Mesendoderm (in vitro differentiated cells): ENCODE measurements around the gene ANGPT4.
"Not testable (repeated sequence)": the region's sequence is repeated elsewhere in the genome, so short reads cannot be mapped to it uniquely, and the experiment has no call there.

Source experiments
- DNase-seq: peaks from one replicate; pipeline ENCODE4 v3.0.0; 2013
- H2AK5ac ChIP-seq: 2 replicates; pipeline ENCODE4 v1.6.1; 2013; ENCODE audit warnings: low read length, inconsistent platforms
- H2BK120ac ChIP-seq: 2 replicates; pipeline ENCODE4 v1.6.1; 2013; ENCODE audit warnings: low read depth, mild to moderate bottlenecking, low read length, moderate library complexity, mixed read lengths
- H2BK15ac ChIP-seq: replicated peaks from 2 replicates; pipeline ENCODE4 v1.6.1; 2013; ENCODE audit warnings: low read depth, mild to moderate bottlenecking, moderate library complexity
- H2BK5ac ChIP-seq: 2 replicates; pipeline ENCODE4 v1.6.1; 2013; ENCODE audit warnings: low read length, inconsistent platforms
- H3K18ac ChIP-seq: 2 replicates; pipeline ENCODE4 v1.6.1; 2013; ENCODE audit warnings: mild to moderate bottlenecking, low read length, mixed read lengths
- H3K23ac ChIP-seq: one replicate; pipeline ENCODE4 v1.6.1; 2013; ENCODE audit warnings: low read length
- H3K27ac ChIP-seq: 2 replicates; pipeline ENCODE4 v1.5.1; 2013; ENCODE audit warnings: low read depth, mild to moderate bottlenecking, inconsistent platforms, low read length, moderate library complexity
- H3K27me3 ChIP-seq: 2 replicates; pipeline ENCODE4 v1.6.1; 2013; ENCODE audit warnings: low read length, control low read depth, mild to moderate bottlenecking, inconsistent platforms; ENCODE audit not compliant: insufficient read depth, poor library complexity
- H3K36me3 ChIP-seq: 2 replicates; pipeline ENCODE4 v1.6.1; 2013; ENCODE audit warnings: low read length, inconsistent platforms; ENCODE audit not compliant: control insufficient read depth, insufficient read depth
- H3K4ac ChIP-seq: one replicate; pipeline ENCODE4 v1.6.1; 2013; ENCODE audit warnings: low read depth, mild to moderate bottlenecking, low read length, moderate library complexity
- H3K4me1 ChIP-seq: 2 replicates; pipeline ENCODE4 v1.6.1; 2013; ENCODE audit warnings: low read depth, low read length, inconsistent platforms; ENCODE audit not compliant: control insufficient read depth
- H3K4me2 ChIP-seq: 2 replicates; pipeline ENCODE4 v1.6.1; 2013; ENCODE audit warnings: low read length
- H3K4me3 ChIP-seq: 2 replicates; pipeline ENCODE4 v1.5.1; 2013; ENCODE audit warnings: mild to moderate bottlenecking, low read length
- H3K56ac ChIP-seq: one replicate; pipeline ENCODE4 v1.6.1; 2013; ENCODE audit warnings: low read length
- H3K79me1 ChIP-seq: 2 replicates; pipeline ENCODE4 v1.6.1; 2013; ENCODE audit warnings: low read length, inconsistent platforms
- H3K79me2 ChIP-seq: 2 replicates; pipeline ENCODE4 v1.6.1; 2013; ENCODE audit warnings: mild to moderate bottlenecking, low read length; ENCODE audit not compliant: control insufficient read depth, insufficient read depth
- H3K9ac ChIP-seq: 2 replicates; pipeline ENCODE4 v1.6.1; 2013; ENCODE audit warnings: low read length, inconsistent platforms
- H4K5ac ChIP-seq: one replicate; pipeline ENCODE4 v1.6.1; 2013; ENCODE audit warnings: low read length
- H4K8ac ChIP-seq: one replicate; pipeline ENCODE4 v1.6.1; 2013; ENCODE audit warnings: low read depth, mild to moderate bottlenecking, control low read depth, low read length, moderate library complexity
- WGBS: extraction: QIAGEN DNeasy Blood & Tissue Kit; methylation state at CpG from one replicate; pipeline ENCODE4 v1.1.7; 2013; ENCODE audit warnings: low lambda C conversion rate, missing lambda C conversion rate; ENCODE audit not compliant: insufficient coverage; ENCODE audit errors: extremely low coverage; 5-methylcytosine and 5-hydroxymethylcytosine counted together

ANGPT4 gene

GRCh38 chr20:828987-829386, 87.1 kb downstream of the ANGPT4 start:
- Histone ChIP-seq H3K4me3 (no peak overlapping the region), H3K36me3 (no peaks in the 10 kb centered on the region), H3K79me2 (no peaks in the 10 kb centered on the region), H3K27me3 (no peaks in the 10 kb centered on the region), H2BK15ac (no peak overlapping the region), H2BK5ac (no peak overlapping the region), H3K56ac (no peak overlapping the region), H3K4me2 (no peak overlapping the region), H3K27ac (no peak overlapping the region), H4K5ac (no peak overlapping the region), H3K9ac (no peak overlapping the region), H3K79me1 (no peaks in the 10 kb centered on the region), H2BK120ac (no peak overlapping the region), H3K18ac (no peak overlapping the region), H3K4me1 (no peaks in the 10 kb centered on the region), H2AK5ac (no peak overlapping the region), H3K4ac (no peak overlapping the region), H3K23ac (no peak overlapping the region), H4K8ac (no peak overlapping the region)
- no CpG with 5 or more reads among the region's 6 CpGs for WGBS
- no peak for DNase-seq

- H4K8ac ChIP-seq, H3K23ac ChIP-seq, H3K27ac ChIP-seq, H3K18ac ChIP-seq, H3K27me3 ChIP-seq, H2BK5ac ChIP-seq, DNase-seq, H3K4me3 ChIP-seq, H2BK120ac ChIP-seq, H3K56ac ChIP-seq, H3K4ac ChIP-seq, H3K36me3 ChIP-seq, H2AK5ac ChIP-seq, H3K79me1 ChIP-seq, H3K9ac ChIP-seq, H3K4me2 ChIP-seq, H3K4me1 ChIP-seq, H2BK15ac ChIP-seq, H3K79me2 ChIP-seq, H4K5ac ChIP-seq: not testable (repeated sequence)
- no CpG with 5 or more reads among the region's 8 CpGs for WGBS
Measured at GRCh38 chr20:827981-828380, 88.2 kb downstream of the ANGPT4 start.

- H3K23ac ChIP-seq, result no peak overlapping the region
- H3K4me3 ChIP-seq, result no peak overlapping the region
- no peaks in the 10 kb centered on the region for H3K79me2 ChIP-seq
- no peaks in the 10 kb centered on the region for H3K79me1 ChIP-seq
- no peak overlapping the region for H2BK5ac ChIP-seq
- no peaks in the 10 kb centered on the region for H3K27me3 ChIP-seq
- no peaks in the 10 kb centered on the region for H3K36me3 ChIP-seq
- H2AK5ac ChIP-seq, result no peak overlapping the region
- WGBS, result no CpG with 5 or more reads among the region's 7 CpGs
- H3K56ac ChIP-seq, result no peak overlapping the region
- no peak overlapping the region for H3K27ac ChIP-seq
- H3K18ac ChIP-seq, result no peak overlapping the region
- no peak overlapping the region for H3K4ac ChIP-seq
- no peak overlapping the region for H4K8ac ChIP-seq
- DNase-seq, result no peak
- no peak overlapping the region for H4K5ac ChIP-seq
- H3K4me2 ChIP-seq, result no peak overlapping the region
- no peaks in the 10 kb centered on the region for H3K4me1 ChIP-seq
- H2BK15ac ChIP-seq, result no peak overlapping the region
- no peak overlapping the region for H2BK120ac ChIP-seq
- no peak overlapping the region for H3K9ac ChIP-seq
Measured at GRCh38 chr20:826695-827323, 89.3 kb downstream of the ANGPT4 start.

- no peak overlapping the region for H2BK5ac ChIP-seq
- no peak overlapping the region for H3K4me3 ChIP-seq
- H3K9ac ChIP-seq, result no peak overlapping the region
- no peak overlapping the region for H4K5ac ChIP-seq
- no peak overlapping the region for H2AK5ac ChIP-seq
- H3K79me2 ChIP-seq, result no peaks in the 10 kb centered on the region
- H2BK120ac ChIP-seq, result no peak overlapping the region
- no peak overlapping the region for H3K27ac ChIP-seq
- no peaks in the 10 kb centered on the region for H3K4me1 ChIP-seq
- no peak overlapping the region for H3K23ac ChIP-seq
- no peaks in the 10 kb centered on the region for H3K36me3 ChIP-seq
- H3K79me1 ChIP-seq, result no peaks in the 10 kb centered on the region
- no peak overlapping the region for H3K56ac ChIP-seq
- H2BK15ac ChIP-seq, result no peak overlapping the region
- no peak for DNase-seq
- no peak overlapping the region for H4K8ac ChIP-seq
- no CpG with 5 or more reads among the region's 9 CpGs for WGBS
- no peak overlapping the region for H3K4me2 ChIP-seq
- no peak overlapping the region for H3K4ac ChIP-seq
- H3K27me3 ChIP-seq, result no peaks in the 10 kb centered on the region
- H3K18ac ChIP-seq, result no peak overlapping the region
Measured at GRCh38 chr20:825710-826421, 90.3 kb downstream of the ANGPT4 start.

- Histone ChIP-seq H3K36me3 (no peaks in the 10 kb centered on the region), H3K9ac (no peak overlapping the region), H2BK5ac (no peak overlapping the region), H3K4me3 (no peak overlapping the region), H3K27me3 (no peaks in the 10 kb centered on the region), H4K8ac (no peak overlapping the region), H3K4me2 (no peak overlapping the region), H3K79me2 (no peaks in the 10 kb centered on the region), H3K4me1 (no peaks in the 10 kb centered on the region), H3K27ac (no peak overlapping the region), H2BK15ac (no peak overlapping the region), H2AK5ac (no peak overlapping the region), H2BK120ac (no peak overlapping the region), H3K18ac (no peak overlapping the region), H3K79me1 (no peaks in the 10 kb centered on the region), H3K56ac (no peak overlapping the region), H4K5ac (no peak overlapping the region), H3K4ac (no peak overlapping the region), H3K23ac (no peak overlapping the region)
- no CpG with 5 or more reads among the region's 4 CpGs for WGBS
- DNase-seq, result no peak
Measured at GRCh38 chr20:824916-825315, 91.2 kb downstream of the ANGPT4 start.

GRCh38 chr20:824490-824889, 91.6 kb downstream of the ANGPT4 start:
- H3K23ac ChIP-seq, result no peak overlapping the region

More at GRCh38 chr20:824490-824889, 91.6 kb downstream of the ANGPT4 start:
- no CpG with 5 or more reads among the region's 4 CpGs for WGBS
- H2AK5ac ChIP-seq, result no peak overlapping the region
- no peak overlapping the region for H4K5ac ChIP-seq
- no peak overlapping the region for H2BK15ac ChIP-seq
- H3K56ac ChIP-seq, result no peak overlapping the region
- no peak overlapping the region for H2BK120ac ChIP-seq
- no peaks in the 10 kb centered on the region for H3K79me1 ChIP-seq
- no peak overlapping the region for H3K27ac ChIP-seq
- no peak overlapping the region for H4K8ac ChIP-seq
- no peaks in the 10 kb centered on the region for H3K36me3 ChIP-seq
- H3K18ac ChIP-seq, result no peak overlapping the region
- no peak overlapping the region for H3K4me2 ChIP-seq
- H3K4me1 ChIP-seq, result no peaks in the 10 kb centered on the region
- H3K4ac ChIP-seq, result no peak overlapping the region
- no peak overlapping the region for H3K9ac ChIP-seq
- DNase-seq, result no peak
- H3K79me2 ChIP-seq, result no peaks in the 10 kb centered on the region
- H3K4me3 ChIP-seq, result no peak overlapping the region
- H3K27me3 ChIP-seq, result no peaks in the 10 kb centered on the region
- H2BK5ac ChIP-seq, result no peak overlapping the region
